GM18520 (cell line): ENCODE results near the gene MBD6.

Experiments used
- ATAC-seq: cut with Tn5 transposase; IDR thresholded peaks from one replicate; pipeline ENCODE4 v1.9.1; 2021; ENCODE audit not compliant: unreplicated experiment

The MBD6 gene

DNA sequence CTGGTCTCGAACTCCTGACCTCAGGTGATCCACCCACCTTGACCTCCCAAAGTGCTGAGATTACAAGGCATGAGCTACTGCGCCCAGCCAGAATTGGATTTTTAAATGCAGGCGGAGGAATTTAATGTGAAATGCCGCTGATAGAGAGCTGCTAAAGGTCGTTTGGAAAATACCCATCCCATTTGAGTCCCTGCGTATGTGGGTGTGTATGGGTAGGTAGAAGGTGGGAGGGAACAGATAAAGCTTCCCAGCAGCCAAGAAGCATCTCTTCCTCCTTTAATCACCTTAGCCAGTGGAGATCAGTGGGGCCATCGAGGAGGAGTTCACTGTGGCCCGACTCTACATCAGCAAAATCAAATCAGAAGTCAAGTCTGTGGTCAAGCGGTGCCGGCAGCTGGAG lies 52.2 kb downstream of the MBD6 start:
- ATAC-seq: no peak

DNA sequence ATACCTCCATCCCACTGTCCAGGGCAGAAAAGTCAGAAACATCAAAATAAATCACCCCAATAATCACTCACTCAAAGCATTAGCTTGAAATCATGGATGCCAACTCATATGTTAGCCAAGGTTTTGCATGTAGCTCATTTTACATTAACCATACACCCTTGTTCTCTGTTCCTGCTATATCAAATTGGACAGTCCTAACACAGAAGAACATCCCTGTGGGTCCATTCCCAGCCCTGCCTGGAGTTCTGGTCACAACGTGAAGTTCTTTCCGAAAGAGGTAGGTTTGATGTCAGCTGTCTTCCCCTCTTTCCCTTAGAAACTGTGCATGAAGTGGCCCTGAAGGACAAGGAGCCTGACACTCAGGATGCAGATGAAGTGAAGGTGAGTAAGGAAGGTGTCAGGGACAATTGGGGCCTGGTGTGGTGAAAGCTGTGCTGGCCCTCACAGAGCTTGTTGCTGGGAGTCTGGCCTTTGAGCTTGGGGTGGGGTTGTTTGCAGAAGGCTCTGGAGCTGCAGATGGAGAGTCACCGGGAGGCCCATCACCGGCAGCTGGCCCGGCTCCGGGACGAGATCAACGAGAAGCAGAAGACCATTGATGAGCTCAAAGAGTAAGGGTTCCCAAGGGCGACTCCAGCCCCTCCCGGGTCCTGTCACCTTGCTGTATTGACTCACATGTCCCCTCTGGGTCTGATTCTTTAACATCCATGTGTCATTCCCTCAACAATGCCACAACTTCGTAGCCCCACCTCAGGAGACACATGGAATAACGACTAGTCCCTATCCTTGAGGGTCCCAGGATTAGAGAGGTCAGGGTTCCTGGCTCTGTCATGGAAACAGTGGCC lies 53.4 kb downstream of the MBD6 start:
- ATAC-seq: no peak

GRCh38 chr12:57576613-57577160 lies 54.1 kb downstream of the MBD6 start:
- no peak for ATAC-seq

DNA sequence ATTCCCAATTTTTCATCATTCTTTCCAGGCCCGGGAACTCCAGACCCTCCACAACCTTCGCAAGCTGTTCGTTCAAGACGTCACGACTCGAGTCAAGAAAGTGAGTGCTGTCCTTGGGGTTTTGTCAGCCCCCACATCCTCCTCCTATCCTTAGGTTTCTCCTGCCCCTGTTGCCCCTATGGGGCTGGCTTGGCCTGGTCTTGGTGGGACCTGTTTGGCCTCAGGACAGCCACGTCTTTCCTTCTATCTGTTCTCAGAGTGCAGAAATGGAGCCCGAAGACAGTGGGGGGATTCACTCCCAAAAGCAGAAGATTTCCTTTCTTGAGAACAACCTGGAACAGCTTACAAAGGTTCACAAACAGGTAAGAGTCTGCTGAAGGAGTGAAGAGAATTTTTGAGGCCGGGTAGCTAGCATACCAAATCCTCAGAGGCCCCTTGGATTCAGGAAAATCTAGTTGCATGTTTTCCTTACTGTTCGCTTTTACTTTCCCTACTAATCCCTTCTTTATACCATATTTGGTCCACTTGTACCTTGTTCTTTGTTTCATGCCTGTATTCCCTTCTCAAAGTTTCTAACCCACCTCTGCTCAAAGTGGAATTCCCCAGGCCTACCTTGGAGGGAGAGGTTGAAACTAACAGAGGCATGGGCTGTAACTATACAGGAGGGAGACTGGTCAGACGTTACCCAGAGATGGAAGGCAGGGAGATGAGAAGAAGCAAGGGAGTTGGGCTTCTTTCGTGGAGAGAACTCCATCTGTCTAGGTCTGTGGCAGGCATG lies 55.5 kb downstream of the MBD6 start:
- no peak for ATAC-seq

GRCh38 chr12:57579011-57579410 lies 56.4 kb downstream of the MBD6 start:
- no peak for ATAC-seq
